CD4-positive, alpha-beta memory T cell (primary cell): ENCODE measurements around the gene SPRN. TPM values are rescaled to one million over a fixed set of nuclear protein-coding genes. Genes with fewer than 3 reads are reported as not detected.
A peak's percentile ranks its signal among the peaks of the same experiment; 100 is the strongest.
"Not testable (repeated sequence)": the region's sequence is repeated elsewhere in the genome, so short reads cannot be mapped to it uniquely, and the experiment has no call there.

Experiments used
- CTCF ChIA-PET: fragments of 350-600 bp; sonication (Branson Sonifier 250); formaldehyde crosslinking; loops from one replicate; lab custom pipeline; 2021; ENCODE audit warnings: inconsistent platforms; ENCODE audit not compliant: partially characterized antibody; lab: Charles Lee
- POLR2A ChIA-PET: fragments of 350-600 bp; sonication (Branson Sonifier 250); formaldehyde crosslinking; loops from one replicate; lab custom pipeline; 2021; ENCODE audit not compliant: partially characterized antibody; lab: Charles Lee
- DNase-seq, 5 donors: peaks; one replicate each; pipeline versions ENCODE4 v3.0.0 to v3.0.0-alpha.2; 2020 to 2022; ENCODE audit warnings: mixed read lengths in 1 of 5
- H3K27ac ChIP-seq: one replicate; pipeline ENCODE4 v1.7.0; 2013; ENCODE audit warnings: low read depth, low read length
- H3K27me3 ChIP-seq: 2 replicates; pipeline ENCODE4 v1.7.0; 2013; ENCODE audit warnings: mild to moderate bottlenecking, low read length, moderate library complexity; ENCODE audit not compliant: insufficient read depth
- H3K36me3 ChIP-seq: 2 replicates; pipeline ENCODE4 v1.7.0; 2013; ENCODE audit warnings: mild to moderate bottlenecking, low read length, moderate library complexity; ENCODE audit not compliant: insufficient read depth
- H3K4me1 ChIP-seq: 2 replicates; pipeline ENCODE4 v1.7.0; 2013; ENCODE audit warnings: mild to moderate bottlenecking, low read length, moderate library complexity; ENCODE audit not compliant: insufficient read depth
- H3K4me3 ChIP-seq, 2 donors: one replicate each; pipeline ENCODE4 v1.7.0; 2013; ENCODE audit warnings: low read length in 2 of 2, mild to moderate bottlenecking in 1 of 2
- H3K9me3 ChIP-seq, 2 donors: one replicate each; pipeline ENCODE4 v1.7.0; 2013; ENCODE audit warnings: low read length in 2 of 2, control low read depth in 1 of 2; ENCODE audit not compliant: control insufficient read depth in 1 of 2
- H3K27ac Mint-ChIP-seq, 7 donors: one replicate each; pipeline ENCODE4 v1.8.0; 2020 to 2021; ENCODE audit warnings: mixed read lengths in 7 of 7, mild to moderate bottlenecking in 6 of 7, inconsistent platforms in 3 of 7, moderate library complexity in 3 of 7
- H3K27me3 Mint-ChIP-seq, 2 donors: one replicate each; pipeline ENCODE4 v1.8.0; 2020 to 2021; ENCODE audit warnings: mixed read lengths in 2 of 2
- H3K36me3 Mint-ChIP-seq, 2 donors: one replicate each; pipeline ENCODE4 v1.8.0; 2020 to 2021; ENCODE audit warnings: mixed read lengths in 2 of 2, inconsistent platforms in 1 of 2, mild to moderate bottlenecking in 1 of 2
- H3K4me1 Mint-ChIP-seq, 4 donors: one replicate each; pipeline ENCODE4 v1.8.0; 2020 to 2021; ENCODE audit warnings: mixed read lengths in 4 of 4, mild to moderate bottlenecking in 1 of 4
- H3K4me3 Mint-ChIP-seq, 8 donors: one replicate each; pipeline ENCODE4 v1.8.0; 2020 to 2021; ENCODE audit warnings: mixed read lengths in 8 of 8, mild to moderate bottlenecking in 7 of 8, moderate library complexity in 6 of 8, inconsistent platforms in 3 of 8
- H3K9me3 Mint-ChIP-seq, 8 donors: one replicate each; pipeline ENCODE4 v1.8.0; 2020 to 2021; ENCODE audit warnings: mixed read lengths in 8 of 8, mild to moderate bottlenecking in 5 of 8, inconsistent platforms in 3 of 8, moderate library complexity in 1 of 8
- intact Hi-C: fragments of 100-400 bp; cut with micrococcal nuclease; formaldehyde crosslinking; loops from one replicate; pipeline ENCODE4 v1.15.1; 2023
- polyA plus RNA-seq, 2 donors: library from polyadenylated mRNA; unstranded; fragments of 300-500 nt; fragmentation: Illumina TruSeq; gene quantifications; one replicate each; pipeline ENCODE4 v1.2.3, GENCODE V29; 2021
- total RNA-seq, 2 experiments: library from RNA; stranded (reverse); gene quantifications; one replicate each; pipeline ENCODE4 v1.2.3, GENCODE V29; 2021

SPRN gene
- total RNA-seq (not detected), polyA plus RNA-seq (under 1 TPM; 0.14 to 0.26 TPM)

GRCh38 chr10:133424601-133425000 is at the start of gene SPRN:
SPRN (minus strand) TSS chr10:133424625; CDS start chr10:133423681, 944 bp downstream.
- H3K4me1 Mint-ChIP-seq, H3K36me3 Mint-ChIP-seq, H3K4me1 ChIP-seq, H3K27ac Mint-ChIP-seq, H3K27me3 Mint-ChIP-seq, CTCF ChIA-PET, intact Hi-C loops, H3K27me3 ChIP-seq, DNase-seq, H3K36me3 ChIP-seq, H3K4me3 ChIP-seq, H3K9me3 ChIP-seq, POLR2A ChIA-PET, H3K27ac ChIP-seq: not testable (repeated sequence)
- Mint-ChIP-seq H3K9me3 (peaks cover 0 to 14% (median 8%) of the 10 kb centered on the region in 8 donors), H3K4me3 (peak within 1 kb of the TSS in 6 of 8 donors; percentile 6 to 35 (median 25))

- no peak for DNase-seq
- Mint-ChIP-seq H3K27me3 (no peaks in the 10 kb centered on the region), H3K36me3 (peaks cover 6 to 16% of the 10 kb centered on the region in 2 donors), H3K9me3 (peaks cover 0 to 7% (median 0%) of the 10 kb centered on the region in 8 donors), H3K27ac (peak overlapping the region; percentile 59 to 92 (median 77)), H3K4me1 (peaks cover 25 to 46% (median 34%) of the 10 kb centered on the region in 4 donors), H3K4me3 (peak overlapping the region in 4 of 8 donors; percentile 24 to 89 (median 52))
- Histone ChIP-seq H3K4me1 (peaks cover 42% of the 10 kb centered on the region), H3K36me3 (no peaks in the 10 kb centered on the region), H3K9me3 (no peaks in the 10 kb centered on the region), H3K27ac (peak overlapping the region; percentile 19), H3K27me3 (no peaks in the 10 kb centered on the region), H3K4me3 (no peak overlapping the region)
- POLR2A ChIA-PET = no interaction called here
- CTCF ChIA-PET = no interaction called here
- intact Hi-C loops = loop anchor here (2.0 kb wide), 1 partner anchor 35 kb away; no protein-coding TSS in a partner anchor
Observed at GRCh38 chr10:133474027-133474426, 49.6 kb upstream of the SPRN start.

DNA sequence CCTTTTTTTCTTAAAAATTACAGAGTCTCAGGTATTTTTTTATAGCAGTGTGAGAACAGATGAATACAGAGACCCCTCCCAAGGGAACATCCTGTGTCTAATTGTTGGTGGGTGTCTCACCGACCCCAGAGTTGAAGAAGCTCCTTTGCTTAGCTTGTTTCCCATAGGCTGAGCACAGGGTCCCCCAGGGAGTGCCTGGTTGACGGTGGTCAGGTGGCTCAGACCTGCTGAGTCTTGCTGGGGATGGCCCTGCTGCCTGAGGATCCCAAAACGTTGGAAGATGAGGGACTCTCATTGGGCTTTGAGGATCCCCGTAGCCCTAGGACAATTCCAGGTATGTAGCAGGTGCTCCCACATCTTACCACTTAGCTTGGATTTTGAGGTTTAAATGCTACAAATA is 48.8 kb upstream of the SPRN start:
- no peak overlapping the region for H3K4me3 ChIP-seq
- Mint-ChIP-seq H3K9me3 (peaks cover 0 to 7% (median 0%) of the 10 kb centered on the region in 8 donors), H3K4me3 (peak overlapping the region in 2 of 8 donors; percentile 2 to 20), H3K36me3 (peaks cover 9 to 20% of the 10 kb centered on the region in 2 donors), H3K4me1 (peaks cover 25 to 46% (median 34%) of the 10 kb centered on the region in 4 donors), H3K27ac (peak overlapping the region in 5 of 7 donors; percentile 8 to 92 (median 73)), H3K27me3 (no peaks in the 10 kb centered on the region)
- ChIA-PET POLR2A (no interaction called here), CTCF (no interaction called here)
- H3K9me3 ChIP-seq = no peaks in the 10 kb centered on the region
- H3K27ac ChIP-seq = no peak overlapping the region
- peaks cover 42% of the 10 kb centered on the region for H3K4me1 ChIP-seq
- H3K27me3 ChIP-seq = no peaks in the 10 kb centered on the region
- no peaks in the 10 kb centered on the region for H3K36me3 ChIP-seq
- DNase-seq = no peak
- intact Hi-C loops = no loop called here

DNA sequence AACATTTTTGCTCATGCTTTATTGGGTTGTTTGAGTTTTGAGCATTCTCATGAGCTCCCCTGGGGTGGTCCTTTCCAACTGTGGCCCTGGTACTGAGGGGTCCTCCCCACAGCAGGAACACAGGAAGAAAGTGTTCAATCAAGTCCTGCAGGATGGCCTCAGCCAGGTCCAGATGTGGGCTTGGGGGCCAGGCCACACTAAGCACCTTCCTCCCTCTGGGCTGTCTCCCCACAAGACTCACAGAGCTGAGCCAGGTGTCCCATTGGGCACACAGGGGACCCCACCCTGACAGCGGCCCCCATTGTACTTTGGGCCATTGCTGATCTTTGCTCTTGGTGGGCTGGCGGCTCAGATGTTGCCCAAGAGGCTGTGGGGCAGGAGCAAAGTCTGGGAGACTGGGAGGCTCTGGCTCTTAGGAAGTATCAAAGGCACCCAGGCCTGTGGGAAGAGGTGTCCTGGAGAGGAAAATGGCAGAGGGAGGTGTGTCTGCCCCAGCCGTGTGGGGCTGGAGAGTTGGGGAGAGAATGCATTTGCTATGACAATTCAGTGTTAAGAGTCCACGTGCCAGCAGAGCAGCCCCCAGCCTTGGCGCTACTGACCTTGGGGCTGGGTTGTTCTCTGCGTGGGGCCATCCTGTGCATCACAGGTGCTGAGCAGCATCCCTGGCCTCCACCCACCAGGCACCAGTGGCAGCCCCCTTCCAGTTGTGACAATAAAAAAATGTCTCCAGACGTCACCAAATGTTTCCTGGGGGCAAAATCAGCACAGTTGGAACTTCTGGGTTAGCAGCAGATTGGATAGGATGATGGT is 47.1 kb upstream of the SPRN start:
- POLR2A ChIA-PET = interaction anchor here (0.8 kb wide), 1 partner anchor 33 kb away, joined by 3 read pairs; no protein-coding TSS in a partner anchor
- Mint-ChIP-seq H3K9me3 (peaks cover 0 to 7% (median 0%) of the 10 kb centered on the region in 8 donors), H3K4me1 (peaks cover 23 to 47% (median 32%) of the 10 kb centered on the region in 4 donors), H3K4me3 (no peak overlapping the region), H3K27ac (peak overlapping the region in 3 of 7 donors; percentile 7 to 43 (median 13)), H3K36me3 (peaks cover 12 to 27% of the 10 kb centered on the region in 2 donors), H3K27me3 (no peaks in the 10 kb centered on the region)
- H3K4me1 ChIP-seq = peaks cover 39% of the 10 kb centered on the region
- no peak overlapping the region for H3K27ac ChIP-seq
- H3K27me3 ChIP-seq = no peaks in the 10 kb centered on the region
- CTCF ChIA-PET = no interaction called here
- no peaks in the 10 kb centered on the region for H3K36me3 ChIP-seq
- no peaks in the 10 kb centered on the region for H3K9me3 ChIP-seq
- H3K4me3 ChIP-seq = no peak overlapping the region
- intact Hi-C loops = no loop called here
- no peak for DNase-seq

DNA sequence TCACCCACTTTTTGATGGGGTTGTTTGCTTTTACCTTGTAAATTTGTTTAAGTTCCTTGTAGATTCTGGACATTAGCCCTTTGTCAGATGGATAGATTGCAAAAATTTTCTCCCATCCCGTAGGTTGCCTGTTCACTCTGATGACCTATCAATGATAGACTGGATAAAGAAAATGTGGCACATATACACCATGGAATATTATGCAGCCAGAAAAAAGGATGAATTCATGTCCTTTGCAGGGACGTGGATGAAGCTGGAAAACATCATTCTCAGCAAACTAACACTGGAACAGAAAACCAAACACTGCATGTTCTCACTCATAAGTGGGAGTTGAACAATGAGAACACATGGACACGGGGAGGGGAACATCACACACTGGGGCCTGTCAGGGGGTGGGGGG is 44.8 kb upstream of the SPRN start:
- H3K4me3 ChIP-seq, intact Hi-C loops, H3K9me3 ChIP-seq, H3K9me3 Mint-ChIP-seq, POLR2A ChIA-PET, H3K27ac Mint-ChIP-seq, H3K4me3 Mint-ChIP-seq, H3K27me3 Mint-ChIP-seq, H3K27ac ChIP-seq, DNase-seq, CTCF ChIA-PET, H3K36me3 ChIP-seq, H3K27me3 ChIP-seq: not testable (repeated sequence)
- Mint-ChIP-seq H3K36me3 (peaks cover 11 to 27% of the 10 kb centered on the region in 2 donors), H3K4me1 (peaks cover 7 to 24% (median 13%) of the 10 kb centered on the region in 4 donors)
- peaks cover 16% of the 10 kb centered on the region for H3K4me1 ChIP-seq

DNA sequence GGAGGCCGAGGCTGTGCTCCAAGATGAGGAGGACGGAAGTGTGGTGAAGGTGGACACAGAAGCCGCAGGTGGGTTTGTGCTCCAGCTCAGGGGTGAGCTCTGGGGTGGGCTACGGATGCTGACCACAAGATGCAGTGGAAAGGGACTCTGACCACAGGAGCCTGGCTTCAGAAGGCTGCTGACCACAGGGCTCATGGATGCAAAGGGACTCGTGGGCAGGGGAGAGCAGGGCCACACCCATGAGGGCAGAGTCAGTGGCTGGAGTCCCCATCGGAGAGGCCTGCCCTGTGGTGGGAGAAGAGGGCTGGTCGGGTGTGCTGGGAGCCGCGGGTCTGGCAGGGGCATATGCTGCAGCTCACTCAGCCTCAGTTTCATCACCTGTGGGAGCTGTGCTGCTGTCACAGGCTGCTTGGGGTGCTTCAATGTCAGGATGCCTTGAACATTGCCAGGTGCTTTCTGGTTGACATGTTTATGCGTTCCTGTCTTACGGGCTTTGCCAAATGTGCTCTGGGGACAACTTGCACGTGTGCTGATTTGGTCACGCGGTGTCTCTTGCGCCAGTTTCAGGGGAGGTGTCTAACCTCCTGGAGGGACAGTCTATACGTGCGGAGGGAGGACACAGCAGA is 43.0 kb upstream of the SPRN start:
- Mint-ChIP-seq H3K27ac (peak overlapping the region in 1 of 7 donors; percentile 15), H3K4me3 (peak overlapping the region in 1 of 8 donors; percentile 42), H3K4me1 (peaks cover 0 to 16% (median 4%) of the 10 kb centered on the region in 4 donors), H3K36me3 (peaks cover 15 to 23% of the 10 kb centered on the region in 2 donors), H3K9me3 (peaks cover 0 to 7% (median 0%) of the 10 kb centered on the region in 8 donors), H3K27me3 (no peaks in the 10 kb centered on the region)
- no peaks in the 10 kb centered on the region for H3K9me3 ChIP-seq
- no peaks in the 10 kb centered on the region for H3K4me1 ChIP-seq
- no peaks in the 10 kb centered on the region for H3K27me3 ChIP-seq
- DNase-seq = no peak
- ChIA-PET POLR2A (no interaction called here), CTCF (no interaction called here)
- no peaks in the 10 kb centered on the region for H3K36me3 ChIP-seq
- intact Hi-C loops = no loop called here
- H3K4me3 ChIP-seq = no peak overlapping the region
- H3K27ac ChIP-seq = no peak overlapping the region

DNA sequence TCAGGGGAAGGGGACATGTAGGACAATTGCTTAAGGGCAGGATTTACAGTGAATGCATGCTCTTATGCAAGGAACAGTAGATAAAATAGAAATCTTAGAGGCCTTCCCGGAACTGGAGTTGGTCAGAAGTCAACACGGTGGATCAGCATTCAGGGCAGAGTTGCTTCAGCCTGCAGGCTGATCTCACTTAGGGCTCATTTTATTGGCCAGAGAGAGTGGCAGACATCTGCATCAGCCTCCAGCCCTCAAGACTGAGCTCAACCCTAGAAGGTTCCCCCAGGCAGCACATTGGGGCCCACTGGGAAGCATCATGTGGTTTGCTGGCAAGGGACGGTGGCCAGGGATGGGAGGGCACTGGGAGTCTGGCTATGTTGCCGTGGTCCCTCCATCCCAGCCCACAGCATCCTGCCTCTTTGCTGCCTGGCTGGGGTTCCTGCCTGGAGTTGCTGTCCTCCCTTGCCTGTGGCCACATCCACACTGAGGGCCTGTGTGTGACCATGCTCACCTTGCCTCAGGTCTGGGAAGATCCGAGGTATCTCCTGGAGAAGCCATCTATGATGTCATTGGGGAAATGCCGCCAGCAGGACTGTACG is 42.4 kb upstream of the SPRN start:
- Mint-ChIP-seq H3K36me3 (peaks cover 15 to 23% of the 10 kb centered on the region in 2 donors), H3K27me3 (no peaks in the 10 kb centered on the region), H3K9me3 (peaks cover 0 to 7% (median 0%) of the 10 kb centered on the region in 8 donors), H3K4me1 (peaks cover 0 to 16% (median 2%) of the 10 kb centered on the region in 4 donors), H3K27ac (no peak overlapping the region), H3K4me3 (peak overlapping the region in 1 of 8 donors; percentile 42)
- POLR2A ChIA-PET = no interaction called here
- Histone ChIP-seq H3K4me3 (no peak overlapping the region), H3K27ac (no peak overlapping the region), H3K4me1 (no peaks in the 10 kb centered on the region), H3K9me3 (no peaks in the 10 kb centered on the region), H3K36me3 (no peaks in the 10 kb centered on the region), H3K27me3 (no peaks in the 10 kb centered on the region)
- CTCF ChIA-PET = no interaction called here
- intact Hi-C loops = no loop called here
- DNase-seq = no peak
